NCI-H1048 (cell line): ENCODE data around the gene GJA8.
"Not testable (repeated sequence)": the region's sequence is repeated elsewhere in the genome, so short reads cannot be mapped to it uniquely, and the experiment has no call there.

ENCODE experiments used
- DNase-seq: peaks from one replicate; lab custom pipeline; 2025; lab: John Stamatoyannopoulos, UW

The GJA8 gene

GRCh38 chr1:147927689-147928088, 25.1 kb downstream of the GJA8 start:
- DNase-seq, result not testable (repeated sequence)

DNA sequence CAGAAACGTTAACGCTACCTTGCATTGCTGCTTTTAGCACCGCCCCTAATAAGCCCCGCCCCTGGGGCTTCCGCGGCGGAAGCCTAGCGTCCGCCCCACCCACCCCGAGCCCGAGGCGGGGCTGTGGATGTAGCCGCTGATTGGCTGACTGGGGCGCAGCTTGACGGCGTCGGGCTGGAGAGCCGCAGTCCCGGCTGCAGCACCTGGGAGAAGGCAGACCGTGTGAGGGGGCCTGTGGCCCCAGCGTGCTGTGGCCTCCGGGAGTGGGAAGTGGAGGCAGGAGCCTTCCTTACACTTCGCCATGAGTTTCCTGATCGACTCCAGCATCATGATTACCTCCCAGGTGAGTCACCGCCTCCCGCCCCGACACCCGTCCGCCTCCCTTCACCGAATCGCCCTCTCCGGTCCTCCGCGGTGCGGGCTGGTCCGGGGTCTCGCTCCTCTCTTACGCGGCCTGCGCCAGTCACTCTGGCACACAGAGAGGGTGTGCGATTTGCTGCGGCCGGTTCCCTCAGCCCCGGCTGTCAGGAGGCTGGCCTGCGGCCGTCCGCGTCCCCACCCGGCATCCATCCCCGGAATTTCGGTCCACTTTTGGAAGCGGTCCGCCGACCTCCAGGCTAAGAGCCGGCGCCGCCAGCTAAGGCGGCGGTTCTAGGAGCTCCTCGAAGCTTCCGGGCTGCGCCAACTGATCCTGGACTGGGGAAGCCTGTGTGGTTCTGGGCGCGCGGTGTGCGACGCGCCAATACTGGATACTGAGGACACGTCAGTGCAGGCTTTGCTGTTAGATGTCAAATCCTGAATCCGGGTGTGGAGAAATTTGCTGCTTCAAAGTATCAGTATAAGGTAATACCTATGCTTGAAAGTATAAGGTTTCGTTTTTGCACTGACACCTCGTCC, 25.9 kb downstream of the GJA8 start, which contains the start of gene GPR89B:
Gene GPR89B (plus strand): TSS at position 185 of the 897 bp plus-strand sequence. CDS start 117 bp downstream, at position 302.
- DNase-seq, result peak; percentile 91

GRCh38 chr1:147931137-147931536, 28.5 kb downstream of the GJA8 start:
- DNase-seq, result not testable (repeated sequence)

GRCh38 chr1:147935296-147935695, 32.7 kb downstream of the GJA8 start:
- DNase-seq, result not testable (repeated sequence)

DNA sequence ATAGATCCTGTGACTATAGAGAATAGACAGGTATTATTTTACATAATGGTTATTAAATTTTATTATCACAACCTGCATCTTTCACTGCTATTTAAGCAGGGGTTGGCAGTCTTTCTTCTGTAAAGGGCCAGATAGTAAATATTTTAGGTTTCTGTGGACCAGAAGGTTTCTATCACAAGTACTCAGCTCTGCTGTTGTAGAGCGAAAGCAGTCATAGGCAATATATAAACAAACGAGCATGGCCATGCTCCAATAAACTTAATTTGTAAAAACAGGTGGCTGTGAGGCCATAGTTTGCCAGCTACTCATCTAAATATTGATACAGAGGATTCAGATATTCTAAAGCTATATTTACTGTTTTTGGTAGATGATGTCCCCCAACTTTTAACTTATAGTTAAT, 37.9 kb downstream of the GJA8 start:
- not testable (repeated sequence) for DNase-seq

DNA sequence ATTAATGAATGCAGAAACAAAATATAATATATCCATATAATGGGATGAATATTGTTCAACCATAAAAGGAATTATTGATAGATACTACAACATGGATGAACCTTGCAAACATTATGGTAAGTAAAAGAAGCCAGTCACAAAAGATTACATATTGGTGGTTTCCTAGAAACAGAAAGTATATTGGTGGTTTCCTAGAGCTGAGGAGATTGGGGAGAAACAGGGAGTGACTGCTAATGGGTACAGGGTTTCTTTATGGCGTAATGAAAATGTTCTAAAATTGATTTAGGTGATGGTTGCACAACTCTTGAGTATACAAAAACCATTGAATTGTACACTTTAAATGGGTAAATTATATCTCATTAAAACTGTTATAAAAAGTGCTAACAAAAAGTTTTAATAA, 40.0 kb downstream of the GJA8 start:
- not testable (repeated sequence) for DNase-seq

DNA sequence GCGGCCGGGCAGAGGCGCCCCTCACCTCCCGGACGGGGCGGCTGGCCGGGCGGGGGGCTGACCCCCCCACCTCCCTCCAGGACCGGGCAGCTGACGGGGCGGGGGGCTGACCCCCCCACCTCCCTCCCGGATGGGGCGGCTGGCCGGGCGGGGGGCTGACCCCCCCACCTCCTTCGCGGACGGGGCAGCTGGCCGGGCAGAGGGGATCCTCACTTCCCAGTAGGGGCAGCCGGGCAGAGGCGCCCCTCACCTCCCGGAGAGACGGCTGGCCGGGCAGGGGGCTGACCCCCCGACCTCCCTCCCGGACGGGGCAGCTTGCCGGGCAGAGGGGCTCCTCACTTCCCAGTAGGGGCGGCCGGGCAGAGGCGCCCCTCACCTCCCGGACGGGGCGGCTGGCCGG, 46.9 kb downstream of the GJA8 start:
- DNase-seq, result not testable (repeated sequence)
